ENCODE data around the gene TSPAN10. TPM values are rescaled to one million over a fixed set of nuclear protein-coding genes. Genes with fewer than 3 reads are reported as not detected.

Gene TSPAN10
- total and polyA plus RNA-seq, 8 donors = 0.52 to 7.1 (median 3.6) TPM

GRCh38 chr17:81690066-81690465, 53.1 kb downstream of the TSPAN10 start:
- H3K36me3 ChIP-seq = peaks cover 0 to 98% of the 10 kb centered on the region in 2 donors
- TF ChIP-seq, protein P1, sequence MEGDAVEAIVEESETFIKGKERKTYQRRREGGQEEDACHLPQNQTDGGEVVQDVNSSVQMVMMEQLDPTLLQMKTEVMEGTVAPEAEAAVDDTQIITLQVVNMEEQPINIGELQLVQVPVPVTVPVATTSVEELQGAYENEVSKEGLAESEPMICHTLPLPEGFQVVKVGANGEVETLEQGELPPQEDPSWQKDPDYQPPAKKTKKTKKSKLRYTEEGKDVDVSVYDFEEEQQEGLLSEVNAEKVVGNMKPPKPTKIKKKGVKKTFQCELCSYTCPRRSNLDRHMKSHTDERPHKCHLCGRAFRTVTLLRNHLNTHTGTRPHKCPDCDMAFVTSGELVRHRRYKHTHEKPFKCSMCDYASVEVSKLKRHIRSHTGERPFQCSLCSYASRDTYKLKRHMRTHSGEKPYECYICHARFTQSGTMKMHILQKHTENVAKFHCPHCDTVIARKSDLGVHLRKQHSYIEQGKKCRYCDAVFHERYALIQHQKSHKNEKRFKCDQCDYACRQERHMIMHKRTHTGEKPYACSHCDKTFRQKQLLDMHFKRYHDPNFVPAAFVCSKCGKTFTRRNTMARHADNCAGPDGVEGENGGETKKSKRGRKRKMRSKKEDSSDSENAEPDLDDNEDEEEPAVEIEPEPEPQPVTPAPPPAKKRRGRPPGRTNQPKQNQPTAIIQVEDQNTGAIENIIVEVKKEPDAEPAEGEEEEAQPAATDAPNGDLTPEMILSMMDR (IDR thresholded peaks at IDR 0.05) = no peak
- DNase-seq = no peak

GRCh38 chr17:81690549-81690948, 53.6 kb downstream of the TSPAN10 start:
- DNase-seq (no peak), ATAC-seq (no peak)
- TF ChIP-seq, protein P1 (IDR thresholded peaks at IDR 0.05) = no peak
- intact Hi-C loops (cut with DNase I) = no loop called here
- Histone ChIP-seq H3K27ac (no peak overlapping the region), H3K9me3 (no peaks in the 10 kb centered on the region), H3K4me3 (no peak overlapping the region), H3K27me3 (no peaks in the 10 kb centered on the region), H3K36me3 (peaks cover 0 to 100% of the 10 kb centered on the region in 2 donors), H3K4me1 (peaks cover 0 to 7% of the 10 kb centered on the region in 2 donors)

More at GRCh38 chr17:81690066-81690465, 53.1 kb downstream of the TSPAN10 start:
- no peak overlapping the region for H3K27ac ChIP-seq
- no peaks in the 10 kb centered on the region for H3K27me3 ChIP-seq
- intact Hi-C loops (cut with DNase I) = no loop called here
- no peak overlapping the region for H3K4me3 ChIP-seq
- no peak for ATAC-seq
- H3K9me3 ChIP-seq = no peaks in the 10 kb centered on the region
- peaks cover 4 to 11% of the 10 kb centered on the region in 2 donors for H3K4me1 ChIP-seq

- H3K9me3 ChIP-seq = no peaks in the 10 kb centered on the region
- DNase-seq (no peak), ATAC-seq (no peak)
- no peak overlapping the region for H3K4me3 ChIP-seq
- no peak overlapping the region for H3K27ac ChIP-seq
- H3K27me3 ChIP-seq = no peaks in the 10 kb centered on the region
- intact Hi-C loops (cut with DNase I) = no loop called here
- TF ChIP-seq, protein P1 (IDR thresholded peaks at IDR 0.05) = no peak
- H3K4me1 ChIP-seq = peaks cover 0 to under 1% of the 10 kb centered on the region in 2 donors
- H3K36me3 ChIP-seq = peaks cover 0 to 100% of the 10 kb centered on the region in 2 donors
Measured at GRCh38 chr17:81691196-81691595, 54.2 kb downstream of the TSPAN10 start.

DNA sequence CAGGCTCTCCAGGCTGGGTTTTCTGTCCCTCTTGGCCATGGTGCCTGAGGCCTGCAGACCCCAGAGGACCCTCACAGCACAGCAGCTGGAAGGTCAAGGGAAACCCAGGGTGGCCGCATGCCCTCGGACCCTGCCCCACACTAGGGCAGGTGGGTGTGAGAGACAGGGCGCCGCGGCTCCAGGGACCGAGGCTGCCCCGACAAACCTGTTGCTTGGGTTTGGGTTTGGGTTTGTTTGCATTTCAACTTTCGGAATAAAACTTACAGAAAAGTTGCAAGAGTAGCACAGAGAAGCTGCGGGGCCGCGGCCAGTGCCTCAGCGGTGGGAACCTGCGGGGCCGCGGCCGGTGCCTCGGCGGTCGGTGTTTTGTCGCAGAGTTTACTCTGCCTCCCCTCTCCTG, 54.6 kb downstream of the TSPAN10 start:
- Histone ChIP-seq H3K27ac (no peak overlapping the region), H3K9me3 (no peaks in the 10 kb centered on the region), H3K27me3 (no peaks in the 10 kb centered on the region), H3K4me3 (no peak overlapping the region), H3K4me1 (no peaks in the 10 kb centered on the region), H3K36me3 (peaks cover 0 to 100% of the 10 kb centered on the region in 2 donors)
- DNase-seq = no peak
- intact Hi-C loops (cut with DNase I) = no loop called here
- ATAC-seq = no peak
- TF ChIP-seq, protein P1 (IDR thresholded peaks at IDR 0.05) = no peak

- ATAC-seq (no peak), DNase-seq (no peak)
- Histone ChIP-seq H3K9me3 (no peaks in the 10 kb centered on the region), H3K4me3 (no peak overlapping the region), H3K4me1 (no peaks in the 10 kb centered on the region), H3K27me3 (no peaks in the 10 kb centered on the region), H3K36me3 (peaks cover 0 to 100% of the 10 kb centered on the region in 2 donors), H3K27ac (no peak overlapping the region)
- intact Hi-C loops (cut with DNase I) = no loop called here
- TF ChIP-seq, protein P1 (IDR thresholded peaks at IDR 0.05) = no peak
Measured at GRCh38 chr17:81693509-81694210, 56.7 kb downstream of the TSPAN10 start.
